ENCODE data around the gene ZNF398.

GRCh38 chr7:149166142-149166541 lies 18.9 kb downstream of the ZNF398 start:
- TF ChIP-seq CTCF (IDR thresholded peaks at IDR 0.05; ENCODE audit: poor library complexity, severe bottlenecking) (no peak), MXI1 (conservative IDR thresholded peaks at IDR 0.05; ENCODE audit: poor library complexity, severe bottlenecking) (no peak)
